ENCODE measurements around the gene MYRF. TPM values are rescaled to one million over a fixed set of nuclear protein-coding genes. Genes with fewer than 3 reads are reported as not detected.

MYRF gene
- total and polyA plus RNA-seq, 2 donors (not counting 1 experiment from before 2014, with no cell fraction given), result 0.27 to 0.34 TPM

GRCh38 chr11:61715867-61716266 lies 36.6 kb upstream of the MYRF start:
- ChIA-PET CTCF (no interaction called here), POLR2A (no interaction called here)
- no peaks in the 10 kb centered on the region for H3K36me3 ChIP-seq (replicated peaks in 1 of 2; ENCODE audit: control extremely low read depth in 1 of 2, control insufficient read depth in 1 of 2, extremely low read depth in 1 of 2, insufficient read depth in 2 of 2, low read length in 1 of 2)
- intact Hi-C loops (cut with micrococcal nuclease), result no loop called here
- Mint-ChIP-seq H3K27me3 (peaks cover 7% of the 10 kb centered on the region), H3K27ac (no peak overlapping the region), H3K4me1 (no peaks in the 10 kb centered on the region), H3K4me3 (no peak overlapping the region), H3K9me3 (ENCODE audit: insufficient read depth) (no peaks in the 10 kb centered on the region)
- H3K4me2 ChIP-seq (replicated peaks; ENCODE audit: low read depth, low read length, poor library complexity, severe bottlenecking), result no peak overlapping the region
- ATAC-seq (ENCODE audit: low read depth) (no peak), DNase-seq (no peak)
- no peaks in the 10 kb centered on the region for H3K4me1 ChIP-seq (ENCODE audit: control insufficient read depth in 2 of 2, insufficient read depth in 2 of 2, low read length in 2 of 2)
- H3K27me3 ChIP-seq (replicated peaks in 1 of 4; ENCODE audit: control extremely low read depth in 1 of 4, control insufficient read depth in 3 of 4, insufficient read depth in 4 of 4, low read length in 3 of 4), result no peaks in the 10 kb centered on the region
- WGBS (ENCODE audit: insufficient coverage), result 76% methylated on average over 4 of the region's 4 CpGs
- H3K4me3 ChIP-seq (ENCODE audit: control extremely low read depth in 1 of 5, extremely low read depth in 1 of 5, insufficient read depth in 1 of 5, low read depth in 2 of 5, low read length in 4 of 5), result no peak overlapping the region
- H4K20me1 ChIP-seq (ENCODE audit: control insufficient read depth, insufficient read depth, low read length, poor library complexity, severe bottlenecking), result no peaks in the 10 kb centered on the region
- H3K79me2 ChIP-seq (ENCODE audit: control insufficient read depth, insufficient read depth, low read length), result no peaks in the 10 kb centered on the region
- H3K27ac ChIP-seq (ENCODE audit: low read length in 2 of 2), result no peak overlapping the region
- TF ChIP-seq EZH2 (IDR thresholded peaks at IDR 0.05; ENCODE audit: borderline replicate concordance, insufficient read depth, low read depth, low read length, poor library complexity, severe bottlenecking) (no peak), CTCF (IDR thresholded peaks at IDR 0.05) (no peak)
- no peak overlapping the region for H2AFZ ChIP-seq (ENCODE audit: insufficient read depth, low read depth, low read length, poor library complexity, severe bottlenecking)
- H3K9ac ChIP-seq (ENCODE audit: low read length), result no peak overlapping the region
- H3K9me3 ChIP-seq (ENCODE audit: control extremely low read depth in 1 of 3, control insufficient read depth in 2 of 3, insufficient read depth in 1 of 3, low read length in 2 of 3), result no peaks in the 10 kb centered on the region

GRCh38 chr11:61716478-61717285 lies 35.8 kb upstream of the MYRF start:
- H3K27ac Mint-ChIP-seq, result no peak overlapping the region
- WGBS (ENCODE audit: insufficient coverage), result 79% methylated on average over 10 of the region's 13 CpGs
- Histone ChIP-seq H2AFZ (ENCODE audit: insufficient read depth, low read depth, low read length, poor library complexity, severe bottlenecking) (no peak overlapping the region), H4K20me1 (ENCODE audit: control insufficient read depth, insufficient read depth, low read length, poor library complexity, severe bottlenecking) (no peaks in the 10 kb centered on the region), H3K9me3 (ENCODE audit: control extremely low read depth in 1 of 3, control insufficient read depth in 2 of 3, insufficient read depth in 1 of 3, low read length in 2 of 3) (no peaks in the 10 kb centered on the region), H3K4me3 (ENCODE audit: control extremely low read depth in 1 of 5, extremely low read depth in 1 of 5, insufficient read depth in 1 of 5, low read depth in 2 of 5, low read length in 4 of 5) (no peak overlapping the region), H3K9ac (ENCODE audit: low read length) (no peak overlapping the region), H3K79me2 (ENCODE audit: control insufficient read depth, insufficient read depth, low read length) (no peaks in the 10 kb centered on the region), H3K36me3 (replicated peaks in 1 of 2; ENCODE audit: control extremely low read depth in 1 of 2, control insufficient read depth in 1 of 2, extremely low read depth in 1 of 2, insufficient read depth in 2 of 2, low read length in 1 of 2) (no peaks in the 10 kb centered on the region), H3K27ac (ENCODE audit: low read length in 2 of 2) (no peak overlapping the region), H3K4me2 (replicated peaks; ENCODE audit: low read depth, low read length, poor library complexity, severe bottlenecking) (no peak overlapping the region), H3K27me3 (replicated peaks in 1 of 4; ENCODE audit: control extremely low read depth in 1 of 4, control insufficient read depth in 3 of 4, insufficient read depth in 4 of 4, low read length in 3 of 4) (no peaks in the 10 kb centered on the region), H3K4me1 (ENCODE audit: control insufficient read depth in 2 of 2, insufficient read depth in 2 of 2, low read length in 2 of 2) (no peaks in the 10 kb centered on the region)
- ATAC-seq (ENCODE audit: low read depth) (no peak), DNase-seq (no peak)
- H3K27me3 Mint-ChIP-seq, result peaks cover 6% of the 10 kb centered on the region
- no peak overlapping the region for H3K4me3 Mint-ChIP-seq
- no peaks in the 10 kb centered on the region for H3K4me1 Mint-ChIP-seq
- CTCF ChIA-PET, result no interaction called here
- TF ChIP-seq EZH2 (IDR thresholded peaks at IDR 0.05; ENCODE audit: borderline replicate concordance, insufficient read depth, low read depth, low read length, poor library complexity, severe bottlenecking), result no peak
- no peak for TF ChIP-seq CTCF (IDR thresholded peaks at IDR 0.05)
- no peaks in the 10 kb centered on the region for H3K9me3 Mint-ChIP-seq (ENCODE audit: insufficient read depth)
- intact Hi-C loops (cut with micrococcal nuclease), result no loop called here
- POLR2A ChIA-PET, result no interaction called here

Measured in B cell (primary cell).